Activated naive CD4-positive, alpha-beta T cell treated with anti-CD3 and anti-CD28 coated beads, Interleukin-2, amount 50 U/mL, for 24 hours (primary cell): ENCODE results near the gene VAC14.
A peak's percentile ranks its signal among the peaks of the same experiment; 100 is the strongest.

Experiments
- H3K27ac Mint-ChIP-seq: one replicate; pipeline ENCODE4 v1.8.0; 2021; ENCODE audit warnings: mild to moderate bottlenecking, mixed read lengths
- H3K27me3 Mint-ChIP-seq: one replicate; pipeline ENCODE4 v1.8.0; 2021; ENCODE audit warnings: mixed read lengths
- H3K36me3 Mint-ChIP-seq: one replicate; pipeline ENCODE4 v1.8.0; 2021; ENCODE audit warnings: mixed read lengths
- H3K4me1 Mint-ChIP-seq: one replicate; pipeline ENCODE4 v1.8.0; 2021; ENCODE audit warnings: mixed read lengths
- H3K4me3 Mint-ChIP-seq: one replicate; pipeline ENCODE4 v1.8.0; 2021; ENCODE audit warnings: mild to moderate bottlenecking, mixed read lengths
- H3K9me3 Mint-ChIP-seq: one replicate; pipeline ENCODE4 v1.8.0; 2021; ENCODE audit warnings: mixed read lengths

The VAC14 gene

DNA sequence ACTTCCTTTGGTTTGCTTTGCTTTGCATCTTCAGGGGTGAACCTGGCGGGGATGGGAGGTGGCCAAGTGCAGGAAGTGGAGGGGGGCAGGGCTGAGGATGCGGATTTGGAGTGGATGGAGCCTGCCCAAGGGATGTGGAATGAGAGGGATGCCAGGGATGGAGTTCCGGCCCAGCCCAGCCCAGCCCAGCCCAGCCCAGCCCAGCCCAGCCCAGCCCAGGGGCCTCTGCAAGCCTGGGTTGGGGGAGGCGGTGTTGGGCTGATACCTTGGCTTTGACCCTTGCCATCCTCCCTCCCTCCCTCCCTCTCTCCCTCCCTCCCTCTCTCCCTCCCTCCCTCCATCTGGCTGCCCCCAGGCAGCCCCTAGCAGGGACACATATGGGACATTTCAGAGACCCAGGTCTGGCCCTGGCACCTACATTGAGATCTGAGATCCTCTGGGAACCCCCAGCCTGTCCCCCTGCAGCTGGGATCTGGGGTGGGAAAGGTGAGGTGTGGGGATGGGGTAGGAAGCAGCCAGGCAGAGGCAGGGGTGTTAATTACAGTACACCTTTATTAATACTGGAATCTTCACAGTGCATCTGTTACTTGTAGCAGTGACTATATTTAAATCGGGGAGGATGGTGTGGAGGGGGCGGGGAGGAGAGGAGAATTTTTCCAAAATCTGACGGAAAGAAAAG, 140.1 kb downstream of the VAC14 start:
- no peaks in the 10 kb centered on the region for H3K36me3 Mint-ChIP-seq
- no peak overlapping the region for H3K27ac Mint-ChIP-seq
- no peaks in the 10 kb centered on the region for H3K4me1 Mint-ChIP-seq
- H3K27me3 Mint-ChIP-seq = no peaks in the 10 kb centered on the region
- H3K4me3 Mint-ChIP-seq = no peak overlapping the region
- no peaks in the 10 kb centered on the region for H3K9me3 Mint-ChIP-seq

GRCh38 chr16:70659953-70660671, 140.8 kb downstream of the VAC14 start:
- Mint-ChIP-seq H3K9me3 (no peaks in the 10 kb centered on the region), H3K4me3 (no peak overlapping the region), H3K36me3 (no peaks in the 10 kb centered on the region), H3K4me1 (no peaks in the 10 kb centered on the region), H3K27ac (no peak overlapping the region), H3K27me3 (no peaks in the 10 kb centered on the region)

- no peaks in the 10 kb centered on the region for H3K27me3 Mint-ChIP-seq
- H3K4me3 Mint-ChIP-seq = no peak overlapping the region
- H3K27ac Mint-ChIP-seq = no peak overlapping the region
- H3K36me3 Mint-ChIP-seq = no peaks in the 10 kb centered on the region
- no peaks in the 10 kb centered on the region for H3K9me3 Mint-ChIP-seq
- no peaks in the 10 kb centered on the region for H3K4me1 Mint-ChIP-seq
These were observed 141.4 kb downstream of the VAC14 start for GRCh38 chr16:70659546-70659945.

GRCh38 chr16:70658921-70659320, 142.0 kb downstream of the VAC14 start:
- H3K4me3 Mint-ChIP-seq = no peak overlapping the region
- no peaks in the 10 kb centered on the region for H3K36me3 Mint-ChIP-seq
- H3K27ac Mint-ChIP-seq = no peak overlapping the region
- H3K4me1 Mint-ChIP-seq = peaks cover 1% of the 10 kb centered on the region
- H3K9me3 Mint-ChIP-seq = no peaks in the 10 kb centered on the region
- H3K27me3 Mint-ChIP-seq = no peaks in the 10 kb centered on the region

DNA sequence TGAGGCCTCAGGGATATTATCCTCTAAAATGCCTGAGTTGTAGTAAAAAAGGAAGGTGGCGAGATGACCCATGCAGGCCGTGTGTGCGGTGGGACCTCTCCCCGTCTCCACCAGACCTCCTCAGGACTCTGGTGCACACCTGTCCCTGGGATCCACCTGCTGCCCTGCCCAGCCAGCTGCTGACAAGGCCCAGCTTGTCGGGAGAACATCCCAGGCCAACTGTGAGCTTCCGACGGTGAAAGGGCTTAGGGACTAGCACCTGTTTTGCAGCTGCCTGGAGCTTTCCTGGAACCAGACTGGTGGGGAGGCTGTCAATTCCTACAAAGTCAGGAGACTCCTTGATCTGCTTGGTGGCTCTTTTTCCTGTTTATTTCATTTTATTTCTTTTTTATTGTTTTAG, 143.0 kb downstream of the VAC14 start:
- no peaks in the 10 kb centered on the region for H3K27me3 Mint-ChIP-seq
- no peak overlapping the region for H3K27ac Mint-ChIP-seq
- H3K9me3 Mint-ChIP-seq = no peaks in the 10 kb centered on the region
- no peak overlapping the region for H3K4me3 Mint-ChIP-seq
- no peaks in the 10 kb centered on the region for H3K36me3 Mint-ChIP-seq
- peaks cover 5% of the 10 kb centered on the region for H3K4me1 Mint-ChIP-seq

DNA sequence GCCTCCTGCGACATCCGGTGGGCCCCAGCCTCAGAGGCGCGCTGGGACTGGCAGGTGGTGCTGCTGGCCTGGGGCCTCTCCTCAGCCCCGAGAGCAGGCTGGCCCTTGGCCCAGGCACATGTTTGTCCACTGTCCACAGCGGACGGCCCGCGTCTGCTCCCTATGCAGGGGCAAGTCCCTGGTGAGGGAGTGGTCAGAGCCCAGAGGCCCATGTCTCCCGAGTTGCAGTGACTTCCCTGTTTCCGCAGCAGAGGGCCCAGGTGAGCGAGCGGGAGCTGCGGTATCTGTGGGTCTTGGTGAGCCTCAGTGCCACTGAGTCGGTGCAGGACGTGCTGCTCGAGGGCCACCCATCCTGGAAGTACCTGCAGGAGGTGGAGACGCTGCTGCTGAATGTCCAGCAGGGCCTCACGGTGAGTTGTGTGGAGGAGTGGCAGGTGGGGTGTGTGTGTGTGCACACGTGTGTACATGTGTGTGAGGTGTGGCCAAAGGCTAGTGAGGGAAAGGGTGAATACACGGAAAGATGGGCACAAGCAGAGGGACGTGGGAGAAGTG, 144.2 kb downstream of the VAC14 start:
- H3K27ac Mint-ChIP-seq = no peak overlapping the region
- no peaks in the 10 kb centered on the region for H3K9me3 Mint-ChIP-seq
- no peaks in the 10 kb centered on the region for H3K27me3 Mint-ChIP-seq
- no peaks in the 10 kb centered on the region for H3K36me3 Mint-ChIP-seq
- H3K4me1 Mint-ChIP-seq = peaks cover 5% of the 10 kb centered on the region
- no peak overlapping the region for H3K4me3 Mint-ChIP-seq

- no peaks in the 10 kb centered on the region for H3K36me3 Mint-ChIP-seq
- H3K27ac Mint-ChIP-seq = no peak overlapping the region
- no peaks in the 10 kb centered on the region for H3K9me3 Mint-ChIP-seq
- no peak overlapping the region for H3K4me3 Mint-ChIP-seq
- no peaks in the 10 kb centered on the region for H3K27me3 Mint-ChIP-seq
- H3K4me1 Mint-ChIP-seq = peaks cover 5% of the 10 kb centered on the region
These were observed 144.8 kb downstream of the VAC14 start for GRCh38 chr16:70656065-70656711.

GRCh38 chr16:70653809-70654771, 146.9 kb downstream of the VAC14 start:
- Mint-ChIP-seq H3K9me3 (no peaks in the 10 kb centered on the region), H3K36me3 (no peaks in the 10 kb centered on the region), H3K4me1 (peaks cover 5% of the 10 kb centered on the region), H3K4me3 (peak overlapping the region; percentile 50), H3K27ac (no peak overlapping the region), H3K27me3 (no peaks in the 10 kb centered on the region)

- Mint-ChIP-seq H3K36me3 (no peaks in the 10 kb centered on the region), H3K4me1 (peaks cover 5% of the 10 kb centered on the region), H3K9me3 (no peaks in the 10 kb centered on the region), H3K27ac (no peak overlapping the region), H3K27me3 (no peaks in the 10 kb centered on the region), H3K4me3 (no peak overlapping the region)
These were observed 147.6 kb downstream of the VAC14 start for GRCh38 chr16:70653406-70653805.

DNA sequence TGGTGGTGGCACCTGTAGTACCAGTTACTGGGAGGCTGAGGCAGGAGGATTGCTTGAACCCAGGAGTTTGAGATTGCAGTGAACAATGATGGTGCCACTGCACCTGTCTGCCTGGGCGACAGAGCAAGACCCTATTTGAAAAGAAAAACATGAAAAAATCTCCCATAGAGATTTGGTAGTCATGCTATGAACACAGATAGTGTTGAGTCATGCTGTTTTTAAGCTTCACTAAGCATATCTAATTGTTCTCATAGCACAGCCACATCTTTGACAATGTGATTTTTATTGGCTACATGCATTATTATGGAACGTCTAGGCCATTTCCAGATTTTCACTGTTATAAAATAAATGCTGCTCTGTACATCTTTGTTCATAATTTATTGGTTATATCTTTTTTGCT, 148.6 kb downstream of the VAC14 start:
- H3K27me3 Mint-ChIP-seq = no peaks in the 10 kb centered on the region
- H3K9me3 Mint-ChIP-seq = no peaks in the 10 kb centered on the region
- H3K4me1 Mint-ChIP-seq = peaks cover 5% of the 10 kb centered on the region
- no peak overlapping the region for H3K27ac Mint-ChIP-seq
- H3K4me3 Mint-ChIP-seq = no peak overlapping the region
- H3K36me3 Mint-ChIP-seq = no peaks in the 10 kb centered on the region

DNA sequence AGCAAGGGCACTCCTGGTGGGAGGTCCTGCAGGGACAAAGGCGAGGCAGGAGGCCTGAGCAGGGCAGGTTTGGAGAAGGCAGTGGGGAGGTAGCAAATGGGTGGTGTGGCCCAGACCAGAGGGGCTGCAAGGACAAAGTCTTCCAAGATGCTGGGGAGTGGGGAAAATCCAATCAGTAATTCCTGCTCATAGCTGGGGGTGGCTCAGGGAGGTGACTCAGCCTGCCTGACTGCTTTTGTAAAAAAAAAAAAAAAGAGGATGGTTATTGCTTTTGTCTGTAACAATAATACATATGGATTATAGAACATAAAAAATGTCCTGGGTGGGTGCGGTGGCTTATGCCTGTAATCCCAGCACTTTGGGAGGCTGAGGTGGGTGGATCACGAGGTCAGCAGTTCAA, 149.4 kb downstream of the VAC14 start:
- Mint-ChIP-seq H3K9me3 (no peaks in the 10 kb centered on the region), H3K36me3 (no peaks in the 10 kb centered on the region), H3K4me3 (no peak overlapping the region), H3K27ac (no peak overlapping the region), H3K4me1 (peaks cover 5% of the 10 kb centered on the region), H3K27me3 (no peaks in the 10 kb centered on the region)

- no peaks in the 10 kb centered on the region for H3K9me3 Mint-ChIP-seq
- no peaks in the 10 kb centered on the region for H3K27me3 Mint-ChIP-seq
- no peak overlapping the region for H3K27ac Mint-ChIP-seq
- no peaks in the 10 kb centered on the region for H3K36me3 Mint-ChIP-seq
- H3K4me1 Mint-ChIP-seq = peaks cover 5% of the 10 kb centered on the region
- no peak overlapping the region for H3K4me3 Mint-ChIP-seq
These were observed 150.7 kb downstream of the VAC14 start for GRCh38 chr16:70650216-70650615.

GRCh38 chr16:70649300-70649699, 151.7 kb downstream of the VAC14 start:
- no peak overlapping the region for H3K4me3 Mint-ChIP-seq
- no peaks in the 10 kb centered on the region for H3K27me3 Mint-ChIP-seq
- no peaks in the 10 kb centered on the region for H3K9me3 Mint-ChIP-seq
- no peak overlapping the region for H3K27ac Mint-ChIP-seq
- H3K4me1 Mint-ChIP-seq = peaks cover 5% of the 10 kb centered on the region
- H3K36me3 Mint-ChIP-seq = no peaks in the 10 kb centered on the region

DNA sequence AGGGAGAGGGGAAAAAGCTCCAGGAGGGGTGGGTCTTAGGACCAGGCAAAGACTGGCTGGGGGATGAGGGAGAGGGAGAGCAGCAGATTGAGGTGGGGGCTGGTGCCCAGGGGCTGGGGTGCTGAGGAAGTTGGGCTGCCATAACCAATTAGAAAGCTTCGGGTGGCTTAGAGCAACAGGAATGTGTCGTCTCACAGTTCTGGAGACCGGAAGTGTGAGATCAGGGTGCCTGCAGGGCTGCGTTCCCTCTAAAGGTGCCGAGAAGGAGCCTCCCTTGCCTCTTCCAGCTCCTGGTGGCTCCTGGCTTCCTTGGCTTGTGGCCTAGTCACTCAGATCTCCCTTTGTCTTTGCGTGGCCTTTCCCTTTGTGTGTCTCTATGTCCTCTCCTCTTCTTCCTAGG, 152.4 kb downstream of the VAC14 start:
- H3K36me3 Mint-ChIP-seq = no peaks in the 10 kb centered on the region
- no peaks in the 10 kb centered on the region for H3K27me3 Mint-ChIP-seq
- H3K27ac Mint-ChIP-seq = no peak overlapping the region
- peaks cover 1% of the 10 kb centered on the region for H3K4me1 Mint-ChIP-seq
- H3K9me3 Mint-ChIP-seq = no peaks in the 10 kb centered on the region
- H3K4me3 Mint-ChIP-seq = no peak overlapping the region
